Muscle layer of duodenum (tissue), 2 donors: ENCODE results near the gene CCDC92.

ENCODE experiments used
- H3K27ac ChIP-seq: one replicate; pipeline ENCODE4 v1.7.0; 2013; ENCODE audit warnings: mild to moderate bottlenecking, low read length
- H3K27me3 ChIP-seq: one replicate; pipeline ENCODE4 v1.7.0; 2013; ENCODE audit warnings: low read depth, mild to moderate bottlenecking, control low read depth, low read length
- H3K36me3 ChIP-seq, 2 donors: one replicate each; pipeline ENCODE4 v1.7.0; 2013; ENCODE audit warnings: low read length in 2 of 2, control low read depth in 1 of 2, mild to moderate bottlenecking in 1 of 2; ENCODE audit not compliant: insufficient read depth in 2 of 2, control insufficient read depth in 1 of 2
- H3K4me1 ChIP-seq, 2 donors: one replicate each; pipeline ENCODE4 v1.7.0; 2013; ENCODE audit warnings: low read length in 2 of 2, mild to moderate bottlenecking in 2 of 2, control low read depth in 1 of 2, moderate library complexity in 1 of 2; ENCODE audit not compliant: insufficient read depth in 2 of 2, control insufficient read depth in 1 of 2
- H3K4me3 ChIP-seq, 2 donors: one replicate each; pipeline ENCODE4 v1.7.0; 2013; ENCODE audit warnings: low read length in 2 of 2, low read depth in 1 of 2, mild to moderate bottlenecking in 1 of 2
- H3K9me3 ChIP-seq, 2 donors: one replicate each; pipeline ENCODE4 v1.7.0; 2013; ENCODE audit warnings: low read length in 2 of 2, control low read depth in 1 of 2, mild to moderate bottlenecking in 1 of 2; ENCODE audit not compliant: control insufficient read depth in 1 of 2
- donor health status: healthy.

The CCDC92 gene

GRCh38 chr12:123899368-123899767 lies 73.3 kb downstream of the CCDC92 start:
- no peak overlapping the region for H3K27ac ChIP-seq
- H3K4me1 ChIP-seq = no peaks in the 10 kb centered on the region
- H3K4me3 ChIP-seq = no peak overlapping the region
- no peaks in the 10 kb centered on the region for H3K36me3 ChIP-seq
- no peaks in the 10 kb centered on the region for H3K9me3 ChIP-seq
- no peaks in the 10 kb centered on the region for H3K27me3 ChIP-seq

DNA sequence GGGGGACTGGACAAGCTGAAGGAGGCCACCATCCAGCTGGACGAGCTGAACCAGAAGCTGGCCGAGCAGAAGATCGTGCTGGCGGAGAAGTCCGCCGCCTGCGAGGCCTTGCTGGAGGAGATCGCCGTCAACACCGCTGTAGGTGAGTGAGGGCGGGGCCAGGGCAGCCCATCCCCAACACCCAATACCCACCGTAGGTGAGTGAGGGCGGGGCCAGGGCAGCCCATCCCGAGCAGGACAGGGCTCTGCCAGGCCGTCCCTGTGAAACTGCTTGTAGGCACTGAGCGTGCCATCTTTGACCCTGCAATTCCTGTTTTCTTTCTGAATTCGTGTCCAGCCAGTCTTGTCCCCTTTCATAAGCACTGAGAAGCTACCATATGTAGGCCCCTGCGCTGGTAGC lies 74.0 kb downstream of the CCDC92 start:
- Histone ChIP-seq H3K4me1 (no peaks in the 10 kb centered on the region), H3K27me3 (no peaks in the 10 kb centered on the region)

GRCh38 chr12:123897221-123897620 lies 75.4 kb downstream of the CCDC92 start:
- H3K27me3 ChIP-seq = no peaks in the 10 kb centered on the region
- H3K27ac ChIP-seq = no peak overlapping the region
- H3K9me3 ChIP-seq = no peaks in the 10 kb centered on the region
- no peaks in the 10 kb centered on the region for H3K36me3 ChIP-seq
- no peaks in the 10 kb centered on the region for H3K4me1 ChIP-seq
- no peak overlapping the region for H3K4me3 ChIP-seq

More for the DNA sequence above, 74.0 kb downstream of the CCDC92 start:
- Histone ChIP-seq H3K27ac (no peak overlapping the region), H3K9me3 (no peaks in the 10 kb centered on the region), H3K36me3 (no peaks in the 10 kb centered on the region), H3K4me3 (no peak overlapping the region)

DNA sequence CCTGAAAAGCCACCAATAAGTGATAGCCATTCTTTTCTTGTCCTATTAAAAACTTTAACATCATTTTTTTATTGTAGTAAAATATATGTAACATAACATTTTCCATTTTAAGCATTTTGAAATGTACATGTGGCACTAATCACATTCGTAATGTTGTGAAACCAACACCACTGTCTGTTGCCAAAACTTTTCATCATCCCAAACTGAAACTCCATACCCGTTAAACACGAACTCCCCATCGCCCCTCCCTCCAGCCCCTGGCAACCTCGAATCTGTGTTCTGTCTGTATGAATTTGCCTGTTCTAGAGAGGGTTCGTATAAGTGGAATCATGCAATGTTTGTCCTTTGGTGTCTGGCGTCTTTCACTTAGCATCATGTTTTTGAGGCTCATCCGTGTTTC lies 75.9 kb downstream of the CCDC92 start:
- no peaks in the 10 kb centered on the region for H3K36me3 ChIP-seq
- no peaks in the 10 kb centered on the region for H3K27me3 ChIP-seq
- H3K4me3 ChIP-seq = no peak overlapping the region
- H3K27ac ChIP-seq = no peak overlapping the region
- no peaks in the 10 kb centered on the region for H3K9me3 ChIP-seq
- H3K4me1 ChIP-seq = no peaks in the 10 kb centered on the region

DNA sequence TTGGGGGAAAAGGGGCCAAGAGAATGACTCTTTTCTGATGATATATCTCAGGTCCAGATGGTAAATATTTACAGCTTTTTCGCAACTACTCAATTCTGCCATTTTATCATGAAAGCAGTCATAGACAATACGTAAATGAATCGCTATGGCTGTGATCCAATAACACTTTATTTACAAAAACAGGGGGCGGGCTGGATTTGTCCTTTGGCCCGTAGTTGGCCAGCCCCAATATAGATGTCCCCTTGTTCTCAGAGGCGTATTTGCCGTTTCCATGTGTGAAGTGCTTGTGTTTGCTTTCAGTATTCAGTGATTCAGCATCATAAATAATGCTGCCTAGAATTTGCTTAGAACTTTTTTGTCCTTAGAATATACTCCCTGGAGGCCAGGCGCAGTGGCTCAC lies 77.2 kb downstream of the CCDC92 start:
- no peak overlapping the region for H3K27ac ChIP-seq
- H3K4me1 ChIP-seq = no peaks in the 10 kb centered on the region
- H3K27me3 ChIP-seq = no peaks in the 10 kb centered on the region
- no peak overlapping the region for H3K4me3 ChIP-seq
- H3K9me3 ChIP-seq = no peaks in the 10 kb centered on the region
- H3K36me3 ChIP-seq = no peaks in the 10 kb centered on the region

- no peaks in the 10 kb centered on the region for H3K27me3 ChIP-seq
- H3K9me3 ChIP-seq = no peaks in the 10 kb centered on the region
- no peaks in the 10 kb centered on the region for H3K4me1 ChIP-seq
- no peak overlapping the region for H3K27ac ChIP-seq
- no peaks in the 10 kb centered on the region for H3K36me3 ChIP-seq
- no peak overlapping the region for H3K4me3 ChIP-seq
These were observed 77.7 kb downstream of the CCDC92 start for GRCh38 chr12:123894823-123895345.

DNA sequence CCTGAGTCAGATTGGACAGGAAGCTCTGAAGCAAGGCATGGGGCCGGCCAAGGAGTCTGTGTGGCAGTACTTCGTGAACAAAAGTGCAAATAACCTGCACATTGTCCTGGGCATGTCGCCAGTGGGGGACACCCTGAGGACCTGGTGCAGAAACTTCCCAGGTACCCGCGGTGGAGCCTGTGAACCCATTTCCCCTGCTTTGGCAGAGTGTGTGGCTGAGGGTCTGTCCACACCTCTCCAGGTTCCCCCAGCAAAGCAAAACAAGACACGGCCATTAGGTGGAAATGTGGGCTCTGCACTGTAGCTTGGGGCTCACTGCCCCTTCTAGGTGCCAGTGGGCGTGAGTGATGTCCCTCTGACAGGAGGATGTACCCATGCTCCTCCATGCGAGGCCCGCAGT lies 79.4 kb downstream of the CCDC92 start:
- Histone ChIP-seq H3K4me3 (no peak overlapping the region), H3K27me3 (no peaks in the 10 kb centered on the region), H3K27ac (no peak overlapping the region), H3K4me1 (no peaks in the 10 kb centered on the region), H3K9me3 (no peaks in the 10 kb centered on the region), H3K36me3 (no peaks in the 10 kb centered on the region)

GRCh38 chr12:123892853-123893252 lies 79.8 kb downstream of the CCDC92 start:
- Histone ChIP-seq H3K27ac (no peak overlapping the region), H3K4me1 (no peaks in the 10 kb centered on the region), H3K36me3 (no peaks in the 10 kb centered on the region), H3K4me3 (no peak overlapping the region), H3K27me3 (no peaks in the 10 kb centered on the region), H3K9me3 (no peaks in the 10 kb centered on the region)

DNA sequence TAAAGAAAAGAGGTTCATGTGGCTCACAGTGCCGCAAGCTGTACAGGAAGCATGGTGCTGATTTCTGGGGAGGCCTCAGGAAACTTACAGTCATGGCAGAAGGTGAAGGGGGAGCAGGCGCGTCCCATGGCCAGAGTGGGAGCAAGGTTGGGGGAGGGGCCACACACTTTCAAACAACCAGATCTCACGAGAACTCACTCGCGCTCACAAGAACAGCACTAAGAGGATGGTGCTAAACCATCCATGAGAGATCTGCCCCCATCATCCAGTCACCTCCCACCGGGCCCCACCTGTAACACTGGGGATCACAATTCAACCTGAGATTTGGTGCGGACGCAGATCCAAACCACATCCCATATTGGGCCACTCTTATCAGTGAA lies 80.5 kb downstream of the CCDC92 start:
- Histone ChIP-seq H3K36me3 (no peaks in the 10 kb centered on the region), H3K4me1 (no peaks in the 10 kb centered on the region), H3K27ac (no peak overlapping the region), H3K4me3 (no peak overlapping the region), H3K27me3 (no peaks in the 10 kb centered on the region), H3K9me3 (no peaks in the 10 kb centered on the region)

- Histone ChIP-seq H3K4me1 (no peaks in the 10 kb centered on the region), H3K4me3 (no peak overlapping the region), H3K27ac (no peak overlapping the region), H3K27me3 (no peaks in the 10 kb centered on the region), H3K9me3 (no peaks in the 10 kb centered on the region), H3K36me3 (no peaks in the 10 kb centered on the region)
These were observed 81.0 kb downstream of the CCDC92 start for GRCh38 chr12:123891516-123892179.

DNA sequence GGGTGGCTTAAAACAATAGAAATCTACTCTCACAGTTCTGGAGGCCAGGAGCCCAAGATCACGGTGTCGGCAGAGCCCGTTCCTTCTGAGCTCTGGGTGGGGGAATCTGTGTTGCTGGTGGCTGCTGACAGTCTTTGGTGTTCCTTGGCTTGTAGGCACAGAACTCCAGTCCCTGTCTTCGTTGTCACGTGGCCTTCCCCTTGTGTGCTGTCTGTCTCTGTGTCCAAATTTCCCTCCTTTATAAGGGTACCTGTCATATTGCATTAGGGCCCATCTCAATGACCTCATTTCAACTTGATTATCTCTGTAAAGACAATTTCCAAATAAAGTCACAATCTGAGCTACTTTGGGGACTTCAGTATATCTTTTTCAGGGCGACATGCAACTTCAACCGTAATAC lies 81.6 kb downstream of the CCDC92 start:
- no peaks in the 10 kb centered on the region for H3K27me3 ChIP-seq
- H3K36me3 ChIP-seq = no peaks in the 10 kb centered on the region
- H3K9me3 ChIP-seq = no peaks in the 10 kb centered on the region
- no peak overlapping the region for H3K27ac ChIP-seq
- no peaks in the 10 kb centered on the region for H3K4me1 ChIP-seq
- H3K4me3 ChIP-seq = no peak overlapping the region

GRCh38 chr12:123890536-123890902 lies 82.1 kb downstream of the CCDC92 start:
- H3K4me1 ChIP-seq = no peaks in the 10 kb centered on the region
- no peak overlapping the region for H3K27ac ChIP-seq
- no peaks in the 10 kb centered on the region for H3K9me3 ChIP-seq
- H3K4me3 ChIP-seq = no peak overlapping the region
- H3K27me3 ChIP-seq = no peaks in the 10 kb centered on the region
- H3K36me3 ChIP-seq = no peaks in the 10 kb centered on the region
